Measurements from ENCODE around the gene NHERF1.

NHERF1 gene

GRCh38 chr17:74748529-74749278 is at the start of gene NHERF1:
NHERF1 (plus strand) TSS chr17:74748628; CDS start chr17:74748847, 219 bp downstream.
- Histone ChIP-seq H3K9me3 (ENCODE audit: control insufficient read depth, insufficient read depth, low read length) (no peaks in the 10 kb centered on the region), H3K9ac (ENCODE audit: low read depth, low read length) (peak within 1 kb of the TSS; percentile 73), H3K27me3 (ENCODE audit: control insufficient read depth, insufficient read depth, low read length) (no peaks in the 10 kb centered on the region), H3K4me1 (ENCODE audit: control insufficient read depth, insufficient read depth, low read length) (peaks cover 25% of the 10 kb centered on the region), H3K4me3 (ENCODE audit: low read depth, low read length) (peak within 1 kb of the TSS; percentile 87), H3K36me3 (ENCODE audit: control insufficient read depth, insufficient read depth, low read length) (peaks cover 6% of the 10 kb centered on the region)

- Histone ChIP-seq H3K4me3 (ENCODE audit: low read depth, low read length) (no peak overlapping the region), H3K9ac (ENCODE audit: low read depth, low read length) (no peak overlapping the region), H3K9me3 (ENCODE audit: control insufficient read depth, insufficient read depth, low read length) (no peaks in the 10 kb centered on the region), H3K36me3 (ENCODE audit: control insufficient read depth, insufficient read depth, low read length) (no peaks in the 10 kb centered on the region), H3K27me3 (ENCODE audit: control insufficient read depth, insufficient read depth, low read length) (no peaks in the 10 kb centered on the region), H3K4me1 (ENCODE audit: control insufficient read depth, insufficient read depth, low read length) (no peaks in the 10 kb centered on the region)
These were observed 49.2 kb upstream of the NHERF1 start for GRCh38 chr17:74699236-74699635.

- no peak overlapping the region for H3K9ac ChIP-seq (ENCODE audit: low read depth, low read length)
- H3K9me3 ChIP-seq (ENCODE audit: control insufficient read depth, insufficient read depth, low read length) = no peaks in the 10 kb centered on the region
- H3K36me3 ChIP-seq (ENCODE audit: control insufficient read depth, insufficient read depth, low read length) = no peaks in the 10 kb centered on the region
- H3K27me3 ChIP-seq (ENCODE audit: control insufficient read depth, insufficient read depth, low read length) = no peaks in the 10 kb centered on the region
- no peak overlapping the region for H3K4me3 ChIP-seq (ENCODE audit: low read depth, low read length)
- no peaks in the 10 kb centered on the region for H3K4me1 ChIP-seq (ENCODE audit: control insufficient read depth, insufficient read depth, low read length)
These were observed 46.1 kb upstream of the NHERF1 start for GRCh38 chr17:74702116-74702871.

GRCh38 chr17:74703311-74703710 is 45.1 kb upstream of the NHERF1 start:
- no peaks in the 10 kb centered on the region for H3K9me3 ChIP-seq (ENCODE audit: control insufficient read depth, insufficient read depth, low read length)
- no peak overlapping the region for H3K4me3 ChIP-seq (ENCODE audit: low read depth, low read length)
- H3K9ac ChIP-seq (ENCODE audit: low read depth, low read length) = no peak overlapping the region
- no peaks in the 10 kb centered on the region for H3K27me3 ChIP-seq (ENCODE audit: control insufficient read depth, insufficient read depth, low read length)
- no peaks in the 10 kb centered on the region for H3K36me3 ChIP-seq (ENCODE audit: control insufficient read depth, insufficient read depth, low read length)
- H3K4me1 ChIP-seq (ENCODE audit: control insufficient read depth, insufficient read depth, low read length) = no peaks in the 10 kb centered on the region

GRCh38 chr17:74704544-74704943 is 43.9 kb upstream of the NHERF1 start:
- Histone ChIP-seq H3K4me3 (ENCODE audit: low read depth, low read length) (no peak overlapping the region), H3K36me3 (ENCODE audit: control insufficient read depth, insufficient read depth, low read length) (no peaks in the 10 kb centered on the region), H3K9ac (ENCODE audit: low read depth, low read length) (no peak overlapping the region), H3K9me3 (ENCODE audit: control insufficient read depth, insufficient read depth, low read length) (no peaks in the 10 kb centered on the region), H3K27me3 (ENCODE audit: control insufficient read depth, insufficient read depth, low read length) (no peaks in the 10 kb centered on the region), H3K4me1 (ENCODE audit: control insufficient read depth, insufficient read depth, low read length) (no peaks in the 10 kb centered on the region)

GRCh38 chr17:74711058-74711824 is 37.2 kb upstream of the NHERF1 start:
- H3K27me3 ChIP-seq (ENCODE audit: control insufficient read depth, insufficient read depth, low read length) = no peaks in the 10 kb centered on the region
- no peak overlapping the region for H3K4me3 ChIP-seq (ENCODE audit: low read depth, low read length)
- no peaks in the 10 kb centered on the region for H3K36me3 ChIP-seq (ENCODE audit: control insufficient read depth, insufficient read depth, low read length)
- H3K4me1 ChIP-seq (ENCODE audit: control insufficient read depth, insufficient read depth, low read length) = no peaks in the 10 kb centered on the region
- H3K9ac ChIP-seq (ENCODE audit: low read depth, low read length) = no peak overlapping the region
- H3K9me3 ChIP-seq (ENCODE audit: control insufficient read depth, insufficient read depth, low read length) = no peaks in the 10 kb centered on the region

- no peaks in the 10 kb centered on the region for H3K36me3 ChIP-seq (ENCODE audit: control insufficient read depth, insufficient read depth, low read length)
- no peak overlapping the region for H3K9ac ChIP-seq (ENCODE audit: low read depth, low read length)
- H3K9me3 ChIP-seq (ENCODE audit: control insufficient read depth, insufficient read depth, low read length) = no peaks in the 10 kb centered on the region
- no peak overlapping the region for H3K4me3 ChIP-seq (ENCODE audit: low read depth, low read length)
- H3K4me1 ChIP-seq (ENCODE audit: control insufficient read depth, insufficient read depth, low read length) = no peaks in the 10 kb centered on the region
- H3K27me3 ChIP-seq (ENCODE audit: control insufficient read depth, insufficient read depth, low read length) = no peaks in the 10 kb centered on the region
These were observed 36.1 kb upstream of the NHERF1 start for GRCh38 chr17:74712301-74712700.

GRCh38 chr17:74712756-74713155 is 35.7 kb upstream of the NHERF1 start, which contains the start of gene CD300LF:
CD300LF (minus strand) TSS chr17:74712923; CDS start chr17:74712866, 57 bp downstream.
- no peaks in the 10 kb centered on the region for H3K9me3 ChIP-seq (ENCODE audit: control insufficient read depth, insufficient read depth, low read length)
- H3K4me1 ChIP-seq (ENCODE audit: control insufficient read depth, insufficient read depth, low read length) = no peaks in the 10 kb centered on the region
- no peaks in the 10 kb centered on the region for H3K36me3 ChIP-seq (ENCODE audit: control insufficient read depth, insufficient read depth, low read length)
- no peaks in the 10 kb centered on the region for H3K27me3 ChIP-seq (ENCODE audit: control insufficient read depth, insufficient read depth, low read length)
- no peak within 1 kb of the TSS for H3K9ac ChIP-seq (ENCODE audit: low read depth, low read length)
- H3K4me3 ChIP-seq (ENCODE audit: low read depth, low read length) = no peak within 1 kb of the TSS

- Histone ChIP-seq H3K9ac (ENCODE audit: low read depth, low read length) (no peak overlapping the region), H3K27me3 (ENCODE audit: control insufficient read depth, insufficient read depth, low read length) (no peaks in the 10 kb centered on the region)
These were observed 35.2 kb upstream of the NHERF1 start for GRCh38 chr17:74713171-74713755.

GRCh38 chr17:74715144-74715543 is 33.3 kb upstream of the NHERF1 start:
- Histone ChIP-seq H3K9me3 (ENCODE audit: control insufficient read depth, insufficient read depth, low read length) (no peaks in the 10 kb centered on the region), H3K4me1 (ENCODE audit: control insufficient read depth, insufficient read depth, low read length) (no peaks in the 10 kb centered on the region), H3K4me3 (ENCODE audit: low read depth, low read length) (no peak overlapping the region), H3K36me3 (ENCODE audit: control insufficient read depth, insufficient read depth, low read length) (no peaks in the 10 kb centered on the region), H3K27me3 (ENCODE audit: control insufficient read depth, insufficient read depth, low read length) (no peaks in the 10 kb centered on the region), H3K9ac (ENCODE audit: low read depth, low read length) (no peak overlapping the region)

More at GRCh38 chr17:74713171-74713755, 35.2 kb upstream of the NHERF1 start:
- Histone ChIP-seq H3K4me1 (ENCODE audit: control insufficient read depth, insufficient read depth, low read length) (no peaks in the 10 kb centered on the region), H3K9me3 (ENCODE audit: control insufficient read depth, insufficient read depth, low read length) (no peaks in the 10 kb centered on the region), H3K4me3 (ENCODE audit: low read depth, low read length) (no peak overlapping the region), H3K36me3 (ENCODE audit: control insufficient read depth, insufficient read depth, low read length) (no peaks in the 10 kb centered on the region)

- Histone ChIP-seq H3K4me1 (ENCODE audit: control insufficient read depth, insufficient read depth, low read length) (no peaks in the 10 kb centered on the region), H3K9me3 (ENCODE audit: control insufficient read depth, insufficient read depth, low read length) (no peaks in the 10 kb centered on the region), H3K36me3 (ENCODE audit: control insufficient read depth, insufficient read depth, low read length) (no peaks in the 10 kb centered on the region), H3K4me3 (ENCODE audit: low read depth, low read length) (no peak overlapping the region), H3K9ac (ENCODE audit: low read depth, low read length) (no peak overlapping the region), H3K27me3 (ENCODE audit: control insufficient read depth, insufficient read depth, low read length) (no peaks in the 10 kb centered on the region)
These were observed 27.9 kb upstream of the NHERF1 start for GRCh38 chr17:74720506-74720905.

Data from iPS-15b (cell line).